ENCODE data around the gene ZNF560. TPM values are rescaled to one million over a fixed set of nuclear protein-coding genes. Genes with fewer than 3 reads are reported as not detected.

Gene ZNF560
- total RNA-seq, 2 experiments from 2014 or later: not detected

DNA sequence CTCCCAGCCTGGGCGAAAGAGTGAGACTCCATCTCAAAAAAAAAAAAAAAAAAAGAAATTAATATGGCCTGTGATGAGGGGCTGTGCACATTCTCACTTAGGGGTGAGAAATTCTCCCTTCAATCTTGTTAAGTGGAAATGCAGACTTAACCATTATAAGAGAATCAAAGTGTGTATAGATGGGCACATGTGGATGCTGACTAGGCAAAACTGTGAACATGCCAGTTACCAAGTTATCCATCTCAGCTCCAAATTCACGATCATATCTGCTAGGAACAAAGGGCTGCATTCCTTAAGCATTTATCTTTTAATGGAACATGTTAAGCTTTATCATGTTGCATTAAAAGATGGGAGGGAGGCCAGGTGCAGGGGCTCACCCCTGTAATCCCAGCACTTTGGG lies 4.3 kb downstream of the ZNF560 start:
- Mint-ChIP-seq H3K27ac (no peak overlapping the region), H3K4me1 (ENCODE audit: low read depth) (no peaks in the 10 kb centered on the region), H3K9me3 (peaks cover 49% of the 10 kb centered on the region), H3K4me3 (no peak overlapping the region), H3K36me3 (peaks cover 12% of the 10 kb centered on the region), H3K27me3 (no peaks in the 10 kb centered on the region)
- intact Hi-C loops (cut with micrococcal nuclease): no loop called here
- DNase-seq: no peak
- ChIA-PET POLR2A (no interaction called here), CTCF (no interaction called here)

DNA sequence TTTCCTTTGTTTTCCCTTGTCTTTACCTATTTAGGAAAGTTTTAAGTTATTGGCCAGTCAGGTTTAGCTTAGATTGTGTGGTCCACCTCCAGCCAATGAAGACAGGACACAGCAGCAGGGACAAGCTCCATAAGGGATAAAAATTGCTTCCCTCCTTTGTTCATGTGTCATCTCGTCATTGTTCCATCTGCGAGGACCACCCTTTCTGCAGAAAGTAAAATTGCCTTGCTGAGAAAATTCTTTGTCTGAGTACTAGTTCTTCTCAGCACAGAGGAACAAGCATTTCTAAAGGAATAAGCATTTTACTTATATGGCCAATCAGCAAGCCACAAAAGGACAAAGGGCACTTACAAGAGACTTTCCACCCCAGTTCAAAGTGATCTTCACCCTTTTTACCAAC lies 11.4 kb downstream of the ZNF560 start:
- H3K27me3 Mint-ChIP-seq: no peaks in the 10 kb centered on the region
- CTCF ChIA-PET: no interaction called here
- POLR2A ChIA-PET: no interaction called here
- H3K9me3 Mint-ChIP-seq: peaks cover 58% of the 10 kb centered on the region
- DNase-seq: no peak
- intact Hi-C loops (cut with micrococcal nuclease): no loop called here
- H3K36me3 Mint-ChIP-seq: peaks cover 18% of the 10 kb centered on the region
- H3K4me3 Mint-ChIP-seq: no peak overlapping the region
- H3K4me1 Mint-ChIP-seq (ENCODE audit: low read depth): no peaks in the 10 kb centered on the region
- H3K27ac Mint-ChIP-seq: no peak overlapping the region

DNA sequence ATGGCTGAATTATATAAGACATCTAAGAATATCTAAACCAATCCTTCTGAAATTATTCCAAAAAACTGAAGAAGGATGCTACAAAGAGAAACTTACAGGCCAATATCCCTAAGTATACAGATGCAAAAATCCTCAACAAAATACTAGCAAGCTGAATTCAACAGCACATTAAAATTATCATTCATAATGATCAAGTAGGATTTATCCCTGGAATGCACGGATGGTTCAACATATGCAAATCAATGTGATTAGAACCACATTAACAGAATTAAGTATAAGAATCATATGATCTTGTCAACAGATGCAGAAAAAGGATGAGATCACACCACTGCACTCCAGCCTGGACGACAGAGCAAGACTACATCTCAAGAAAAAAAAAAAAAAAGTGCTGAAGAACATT lies 13.3 kb downstream of the ZNF560 start:
- CTCF ChIA-PET: no interaction called here
- no peak for DNase-seq
- intact Hi-C loops (cut with micrococcal nuclease): no loop called here
- peaks cover 18% of the 10 kb centered on the region for H3K36me3 Mint-ChIP-seq
- H3K9me3 Mint-ChIP-seq: peaks cover 64% of the 10 kb centered on the region
- no peak overlapping the region for H3K27ac Mint-ChIP-seq
- no peaks in the 10 kb centered on the region for H3K4me1 Mint-ChIP-seq (ENCODE audit: low read depth)
- no peaks in the 10 kb centered on the region for H3K27me3 Mint-ChIP-seq
- H3K4me3 Mint-ChIP-seq: no peak overlapping the region
- POLR2A ChIA-PET: no interaction called here

GRCh38 chr19:9474975-9475374 lies 23.4 kb downstream of the ZNF560 start:
- H3K9me3 Mint-ChIP-seq: peaks cover 34% of the 10 kb centered on the region
- DNase-seq: no peak
- intact Hi-C loops (cut with micrococcal nuclease): no loop called here
- CTCF ChIA-PET: no interaction called here
- peaks cover 8% of the 10 kb centered on the region for H3K36me3 Mint-ChIP-seq
- no peaks in the 10 kb centered on the region for H3K4me1 Mint-ChIP-seq (ENCODE audit: low read depth)
- H3K27me3 Mint-ChIP-seq: peaks cover 2% of the 10 kb centered on the region
- POLR2A ChIA-PET: no interaction called here
- no peak overlapping the region for H3K27ac Mint-ChIP-seq
- H3K4me3 Mint-ChIP-seq: no peak overlapping the region

GRCh38 chr19:9467161-9467560 lies 31.3 kb downstream of the ZNF560 start:
- Mint-ChIP-seq H3K36me3 (peaks cover 19% of the 10 kb centered on the region), H3K27ac (no peak overlapping the region), H3K27me3 (no peaks in the 10 kb centered on the region), H3K4me1 (ENCODE audit: low read depth) (no peaks in the 10 kb centered on the region), H3K9me3 (peaks cover 66% of the 10 kb centered on the region), H3K4me3 (no peak overlapping the region)
- no peak for DNase-seq
- intact Hi-C loops (cut with micrococcal nuclease): no loop called here
- ChIA-PET CTCF (no interaction called here), POLR2A (no interaction called here)

DNA sequence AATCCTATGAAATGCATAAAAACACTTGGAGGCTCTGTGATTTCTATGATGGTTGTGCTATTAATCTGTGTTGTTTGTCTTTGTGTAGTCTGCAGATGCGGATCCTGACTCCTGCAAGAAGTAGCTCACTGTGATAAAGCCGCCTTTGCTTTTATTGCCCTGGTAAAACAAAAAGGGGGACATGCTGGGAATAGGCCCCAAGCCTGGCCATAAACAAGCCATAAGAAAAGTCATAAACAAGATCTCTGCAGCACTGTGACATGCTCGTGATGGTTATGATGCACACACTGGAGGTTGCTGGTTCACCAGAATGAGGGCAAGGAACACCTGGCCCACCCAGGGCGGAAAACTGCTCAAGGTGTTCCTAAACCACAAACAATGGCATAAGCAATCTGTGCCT lies 36.5 kb downstream of the ZNF560 start:
- Mint-ChIP-seq H3K27me3 (no peaks in the 10 kb centered on the region), H3K36me3 (peaks cover 29% of the 10 kb centered on the region), H3K4me3 (no peak overlapping the region), H3K9me3 (peaks cover 79% of the 10 kb centered on the region), H3K27ac (no peak overlapping the region), H3K4me1 (ENCODE audit: low read depth) (no peaks in the 10 kb centered on the region)
- intact Hi-C loops (cut with micrococcal nuclease): no loop called here
- POLR2A ChIA-PET: no interaction called here
- CTCF ChIA-PET: interaction anchor here (0.6 kb wide), 1 partner anchor 335 kb away, joined by 3 read pairs; no protein-coding TSS in a partner anchor
- no peak for DNase-seq

DNA sequence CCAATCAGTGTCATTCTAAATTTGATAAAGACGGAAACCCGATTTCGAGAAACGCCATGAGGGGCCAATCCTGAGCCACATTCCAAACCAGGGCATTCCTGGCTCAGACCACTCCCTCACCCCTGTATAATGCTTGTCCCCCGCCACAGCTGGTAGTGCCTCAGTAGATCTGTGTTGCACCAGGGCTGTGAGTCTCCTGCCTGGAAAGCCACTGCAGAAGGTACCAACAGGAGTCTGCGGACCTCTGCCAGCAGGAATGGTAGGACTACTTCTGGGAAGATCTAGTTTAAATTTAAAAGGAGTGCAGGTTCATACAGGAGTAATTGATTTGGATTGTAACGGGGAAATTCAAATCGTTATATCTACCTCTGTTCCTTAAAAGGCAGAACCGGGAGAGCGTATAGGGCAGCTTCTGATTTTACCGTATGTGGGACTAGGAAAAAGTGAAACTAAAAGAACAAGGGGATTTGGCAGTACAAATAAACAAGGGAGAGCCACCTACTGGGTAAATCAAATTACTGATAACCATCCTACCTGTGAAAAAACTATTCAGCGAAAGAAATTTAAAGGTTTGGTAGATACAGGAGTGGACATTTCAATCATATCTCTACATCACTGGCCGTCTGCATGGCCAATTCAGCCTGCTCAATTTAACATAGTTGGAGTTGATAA lies 42.3 kb downstream of the ZNF560 start:
- H3K4me1 Mint-ChIP-seq (ENCODE audit: low read depth): no peaks in the 10 kb centered on the region
- peaks cover 86% of the 10 kb centered on the region for H3K9me3 Mint-ChIP-seq
- H3K27ac Mint-ChIP-seq: no peak overlapping the region
- intact Hi-C loops (cut with micrococcal nuclease): no loop called here
- no peaks in the 10 kb centered on the region for H3K27me3 Mint-ChIP-seq
- DNase-seq: no peak
- H3K36me3 Mint-ChIP-seq: peaks cover 19% of the 10 kb centered on the region
- ChIA-PET CTCF (no interaction called here), POLR2A (no interaction called here)
- H3K4me3 Mint-ChIP-seq: no peak overlapping the region

- H3K4me3 Mint-ChIP-seq: no peak overlapping the region
- no peaks in the 10 kb centered on the region for H3K27me3 Mint-ChIP-seq
- H3K9me3 Mint-ChIP-seq: peaks cover 84% of the 10 kb centered on the region
- ChIA-PET CTCF (interaction anchor here (0.9 kb wide), 1 partner anchor 24 kb away, joined by 4 read pairs; no protein-coding TSS in a partner anchor), POLR2A (no interaction called here)
- H3K36me3 Mint-ChIP-seq: peaks cover 16% of the 10 kb centered on the region
- intact Hi-C loops (cut with micrococcal nuclease): no loop called here
- H3K4me1 Mint-ChIP-seq (ENCODE audit: low read depth): no peaks in the 10 kb centered on the region
- DNase-seq: no peak
- no peak overlapping the region for H3K27ac Mint-ChIP-seq
These were observed 44.5 kb downstream of the ZNF560 start for GRCh38 chr19:9453953-9454352.

- Mint-ChIP-seq H3K9me3 (peaks cover 60% of the 10 kb centered on the region), H3K36me3 (peaks cover 44% of the 10 kb centered on the region), H3K4me1 (ENCODE audit: low read depth) (no peaks in the 10 kb centered on the region), H3K4me3 (no peak overlapping the region), H3K27ac (no peak overlapping the region), H3K27me3 (no peaks in the 10 kb centered on the region)
- ChIA-PET POLR2A (no interaction called here), CTCF (interaction anchor here (0.8 kb wide), 1 partner anchor 14 kb away, joined by 3 read pairs; no protein-coding TSS in a partner anchor)
- intact Hi-C loops (cut with micrococcal nuclease): no loop called here
- DNase-seq: no peak
These were observed 53.4 kb downstream of the ZNF560 start for GRCh38 chr19:9445037-9445436.

DNA sequence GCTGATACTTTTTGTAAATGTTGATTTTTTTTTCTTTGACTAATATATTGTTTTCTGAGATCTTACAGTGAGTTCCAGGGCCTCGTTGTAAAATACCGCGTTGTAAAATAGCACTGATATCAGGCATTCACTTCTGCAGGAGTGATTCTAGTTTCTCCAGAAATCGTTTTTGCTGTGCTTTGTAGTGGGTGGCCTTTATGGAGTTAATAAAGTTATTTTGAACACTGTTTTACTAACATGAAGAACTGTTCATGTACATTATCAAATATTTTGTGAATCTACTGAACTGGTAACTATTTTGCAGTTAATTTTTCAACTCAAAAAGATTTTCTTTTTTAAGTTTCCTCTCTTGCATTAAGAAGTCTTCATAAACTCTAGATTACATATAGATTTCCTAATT lies 62.1 kb downstream of the ZNF560 start:
- Mint-ChIP-seq H3K27ac (peak overlapping the region; percentile 98), H3K36me3 (peaks cover 33% of the 10 kb centered on the region), H3K4me1 (ENCODE audit: low read depth) (peaks cover 33% of the 10 kb centered on the region), H3K9me3 (peaks cover 5% of the 10 kb centered on the region), H3K4me3 (peak overlapping the region; percentile 94), H3K27me3 (no peaks in the 10 kb centered on the region)
- no peak for DNase-seq
- intact Hi-C loops (cut with micrococcal nuclease): loop anchor here (5.0 to 10.0 kb wide), 2 partner anchors 146 to 358 kb away; partner anchors contain the start of gene ZNF121
- POLR2A ChIA-PET: interaction anchor here (1.3 to 2.0 kb wide), 2 partner anchors 148 to 296 kb away, joined by 3 to 7 read pairs; partner anchors contain the start of gene ZNF121
- CTCF ChIA-PET: interaction anchor here (1.3 kb wide), 1 partner anchor 232 kb away, joined by 5 read pairs; no protein-coding TSS in a partner anchor

- peaks cover 33% of the 10 kb centered on the region for H3K4me1 Mint-ChIP-seq (ENCODE audit: low read depth)
- ChIA-PET POLR2A (interaction anchor here (0.7 to 2.0 kb wide), 3 partner anchors 138 to 295 kb away, joined by 3 to 7 read pairs (median 3); partner anchors contain the start of gene ZNF121), CTCF (interaction anchor here (0.9 to 1.3 kb wide), 2 partner anchors 231 to 495 kb away, joined by 3 to 5 read pairs; no protein-coding TSS in a partner anchor)
- H3K36me3 Mint-ChIP-seq: peaks cover 39% of the 10 kb centered on the region
- intact Hi-C loops (cut with micrococcal nuclease): loop anchor here (1.0 to 10.0 kb wide), 5 partner anchors 126 to 359 kb away; partner anchors contain the start of genes ZNF121, ZNF317, ZNF699 and ZNF846
- H3K27me3 Mint-ChIP-seq: no peaks in the 10 kb centered on the region
- DNase-seq: peak; percentile 96
- H3K9me3 Mint-ChIP-seq: peaks cover 4% of the 10 kb centered on the region
- H3K27ac Mint-ChIP-seq: peak within 1 kb of the TSS; percentile 98
- peak within 1 kb of the TSS; percentile 94 for H3K4me3 Mint-ChIP-seq
These were observed 62.8 kb downstream of the ZNF560 start, which contains the start of gene ZNF266 for GRCh38 chr19:9435279-9436268. TSS of gene ZNF266 (minus strand) at chr19:9435573. CDS start at chr19:9420089, 15,484 bp downstream.

- ChIA-PET CTCF (interaction anchor here (1.0 to 2.8 kb wide), 4 partner anchors 9 to 226 kb away, joined by 3 to 14 read pairs (median 6); no protein-coding TSS in a partner anchor), POLR2A (no interaction called here)
- H3K27me3 Mint-ChIP-seq: no peaks in the 10 kb centered on the region
- H3K27ac Mint-ChIP-seq: no peak overlapping the region
- H3K9me3 Mint-ChIP-seq: peaks cover 18% of the 10 kb centered on the region
- H3K36me3 Mint-ChIP-seq: peaks cover 73% of the 10 kb centered on the region
- peak; percentile 69 for DNase-seq
- H3K4me1 Mint-ChIP-seq (ENCODE audit: low read depth): peaks cover 31% of the 10 kb centered on the region
- intact Hi-C loops (cut with micrococcal nuclease): loop anchor here (1.0 to 10.0 kb wide), 2 partner anchors 226 to 363 kb away; no protein-coding TSS in a partner anchor
- no peak overlapping the region for H3K4me3 Mint-ChIP-seq
These were observed 66.9 kb downstream of the ZNF560 start for GRCh38 chr19:9431475-9431874.

All from activated CD4-positive, alpha-beta memory T cell treated with anti-CD3 and anti-CD28 coated beads for 36 hours (primary cell).